ENCODE results near the gene CCNY.
"Not testable (repeated sequence)": the region's sequence is repeated elsewhere in the genome, so short reads cannot be mapped to it uniquely, and the experiment has no call there.

The CCNY gene

DNA sequence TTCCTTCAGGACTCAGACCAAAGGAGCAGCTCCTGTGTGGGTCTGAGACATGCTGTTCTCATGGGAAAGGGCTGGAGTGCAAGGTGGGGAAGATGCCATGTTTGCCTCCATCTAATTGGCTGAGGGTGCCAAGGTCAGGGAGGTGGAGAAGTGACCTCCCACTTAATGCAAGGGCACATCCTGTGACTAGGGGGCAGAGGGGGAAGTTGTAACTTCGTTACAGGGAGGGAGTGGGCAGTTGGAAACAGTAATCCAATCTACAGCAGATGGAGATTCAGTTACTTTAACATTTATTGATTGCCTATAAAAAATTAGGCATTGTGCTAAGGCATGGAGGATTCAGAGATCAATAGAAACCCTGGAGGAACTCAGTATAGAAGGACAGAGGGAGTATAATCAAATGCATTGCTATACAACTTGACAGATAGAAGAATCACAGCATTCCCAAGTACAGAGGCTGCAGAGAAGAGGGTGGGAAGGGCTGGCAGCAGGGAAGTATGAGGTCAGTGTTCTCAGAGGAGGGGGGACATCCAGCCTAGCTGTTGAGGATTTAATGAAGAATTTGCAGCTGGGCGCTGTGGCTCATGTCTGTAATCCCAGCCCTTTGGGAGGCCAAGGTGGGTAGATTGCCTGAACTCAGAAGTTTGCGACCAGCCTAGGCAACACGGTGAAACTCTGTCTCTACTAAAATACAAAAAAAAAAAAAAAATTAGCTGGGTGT, 75.9 kb downstream of the CCNY start:
- no peak for FAIRE-seq

DNA sequence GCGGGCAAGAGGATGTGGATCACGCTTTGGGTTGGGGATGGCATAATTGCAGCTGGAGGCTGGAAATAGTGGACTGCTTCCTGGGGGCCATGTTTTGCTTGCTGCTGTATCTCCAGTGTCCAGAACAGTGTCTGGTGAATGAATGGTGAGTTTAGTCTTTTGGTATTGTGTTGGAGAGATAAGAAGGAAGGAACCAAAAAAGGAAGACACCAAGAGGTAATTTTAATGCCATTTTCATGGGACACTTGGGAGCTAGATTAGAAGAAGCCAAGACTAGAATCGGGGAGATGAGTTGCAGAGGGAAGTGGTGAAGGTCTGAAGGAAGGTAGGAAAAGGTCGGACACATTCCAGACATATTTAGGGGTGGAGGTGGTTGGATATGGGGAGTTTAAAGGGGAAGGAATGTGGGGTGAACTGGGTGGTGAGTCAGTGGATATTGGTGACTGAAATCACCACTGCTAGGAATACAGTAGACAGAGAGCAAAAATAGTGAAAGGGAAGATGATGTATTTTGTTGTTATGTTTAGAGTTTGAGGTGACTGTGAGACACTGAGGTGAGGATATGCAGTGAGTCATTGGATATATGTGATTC, 76.7 kb downstream of the CCNY start:
- no peak for FAIRE-seq

DNA sequence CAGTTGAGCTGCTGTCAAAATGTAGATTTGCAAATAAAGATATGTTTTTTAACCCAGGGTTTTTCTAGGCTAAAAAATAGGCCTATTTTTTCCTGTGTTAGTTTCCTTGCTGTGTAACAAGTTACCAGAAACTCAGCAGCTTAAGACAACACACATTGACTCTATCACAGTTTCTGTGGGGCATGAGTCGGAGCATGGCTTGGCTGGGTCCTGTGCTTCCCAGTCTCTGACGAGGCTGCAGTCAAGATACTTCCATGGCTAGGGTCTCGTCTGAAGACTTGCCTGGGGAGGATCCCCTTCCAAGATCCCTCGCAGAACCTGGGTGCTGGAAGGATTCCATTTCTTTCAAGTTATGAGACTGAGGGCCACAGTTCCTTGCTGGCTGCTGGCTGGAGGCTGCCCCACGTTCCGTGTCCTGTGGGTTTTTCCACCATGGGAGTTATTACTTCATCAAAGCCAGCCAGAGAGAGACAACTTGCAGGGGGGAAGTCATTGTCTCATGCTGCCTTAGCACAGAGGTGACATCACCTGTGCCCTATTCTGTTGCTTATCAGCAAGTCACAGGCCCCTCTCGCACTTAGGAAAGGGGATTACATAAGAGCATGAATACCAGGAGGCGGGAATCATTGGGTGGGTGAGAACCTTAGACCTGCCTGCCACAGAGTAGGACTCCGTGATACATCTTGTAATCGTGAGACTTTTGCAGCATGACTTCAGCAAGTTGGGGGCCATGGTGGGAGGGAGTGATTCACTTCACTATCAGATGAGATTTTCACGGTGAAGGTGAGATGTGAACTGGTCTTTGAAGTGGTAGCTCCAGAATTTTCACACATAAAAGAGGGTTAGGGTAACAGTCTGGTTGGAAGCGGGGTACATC, 77.9 kb downstream of the CCNY start:
- no peak for FAIRE-seq

DNA sequence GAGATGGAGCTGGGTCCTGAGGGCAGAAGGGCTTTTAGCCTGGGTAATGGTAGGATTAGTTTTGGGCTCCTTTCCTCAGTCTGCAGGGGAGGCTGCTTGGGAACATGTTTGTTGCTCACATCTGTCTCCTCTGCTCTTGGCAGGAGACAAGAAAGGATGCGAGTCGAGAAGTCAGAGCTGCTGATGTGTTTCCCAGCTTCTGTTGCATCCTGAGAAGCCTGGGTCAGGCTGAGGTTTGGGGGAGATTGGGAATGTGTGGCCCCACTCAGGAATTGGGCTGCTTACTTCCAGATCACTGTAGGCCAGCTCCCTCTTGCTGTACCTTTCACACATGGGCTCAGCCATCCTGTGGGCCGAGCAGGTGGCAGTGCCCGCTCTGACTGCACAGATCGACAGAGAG, 79.2 kb downstream of the CCNY start:
- FAIRE-seq = no peak

DNA sequence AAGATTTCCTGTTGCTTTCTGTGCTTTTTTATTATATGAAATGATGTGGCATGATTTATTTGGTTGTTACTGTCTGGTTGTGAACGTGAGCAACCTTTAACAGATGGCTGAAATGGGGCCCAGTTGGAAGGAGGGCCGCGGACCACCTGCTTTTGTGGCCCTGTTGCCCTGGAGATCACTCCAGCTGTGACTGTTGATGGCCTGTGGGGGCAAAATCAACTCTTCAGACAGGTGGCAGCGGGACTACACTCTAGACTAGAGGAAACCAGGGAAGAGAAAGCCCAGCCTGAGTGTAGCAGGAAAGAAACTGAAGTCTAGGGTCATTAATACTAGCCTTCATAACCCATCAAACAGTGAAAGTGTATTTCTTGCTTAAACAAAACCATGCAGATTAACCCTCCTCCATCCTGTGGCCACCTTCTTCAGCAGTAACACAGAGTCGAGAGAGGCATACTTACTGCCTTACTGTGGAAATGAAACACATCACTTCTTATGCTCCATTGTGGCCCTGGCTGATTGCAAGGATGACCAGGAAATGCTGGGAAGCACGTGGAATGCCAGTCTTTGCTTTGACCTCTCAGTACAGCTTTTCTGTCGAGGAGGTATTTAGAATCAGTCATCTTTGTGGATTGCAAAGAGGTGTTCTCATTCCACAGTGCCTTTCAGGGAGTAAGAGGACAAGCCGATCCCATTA, 80.5 kb downstream of the CCNY start:
- FAIRE-seq = no peak

DNA sequence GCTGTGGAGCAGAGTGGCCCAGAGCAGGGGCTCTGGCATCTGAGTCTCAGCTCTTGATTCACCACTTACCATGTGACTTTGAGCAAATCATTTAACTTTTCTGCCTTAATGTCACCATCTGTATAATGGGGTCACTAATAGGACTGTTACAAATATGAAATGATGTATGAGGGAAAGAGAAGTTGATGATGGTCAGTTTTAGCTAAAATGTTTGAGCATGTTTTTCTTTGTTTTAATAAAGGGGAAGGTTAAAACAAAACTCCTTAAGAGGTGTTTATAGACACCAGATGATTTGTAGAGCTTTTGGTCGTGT, 81.0 kb downstream of the CCNY start:
- FAIRE-seq = no peak

DNA sequence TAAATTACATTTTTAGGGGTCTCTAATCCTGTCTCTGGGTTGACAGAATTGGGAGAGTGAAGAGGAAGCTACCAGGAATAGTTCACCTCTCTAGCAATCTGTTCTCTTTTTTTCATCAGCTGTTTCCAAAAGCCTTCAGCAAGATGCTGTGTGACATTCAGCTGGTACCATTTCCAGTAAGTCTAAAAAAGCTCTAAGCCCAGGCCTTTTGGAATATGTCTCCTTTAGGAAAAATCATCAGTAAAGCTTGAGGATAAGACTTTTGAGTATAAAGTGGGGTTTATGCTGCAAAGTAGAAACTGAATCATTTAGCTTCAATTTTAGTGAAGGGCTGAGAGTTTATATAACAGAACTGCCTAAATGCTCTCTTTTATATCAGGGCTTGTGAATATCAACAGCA, 81.5 kb downstream of the CCNY start:
- FAIRE-seq = no peak

DNA sequence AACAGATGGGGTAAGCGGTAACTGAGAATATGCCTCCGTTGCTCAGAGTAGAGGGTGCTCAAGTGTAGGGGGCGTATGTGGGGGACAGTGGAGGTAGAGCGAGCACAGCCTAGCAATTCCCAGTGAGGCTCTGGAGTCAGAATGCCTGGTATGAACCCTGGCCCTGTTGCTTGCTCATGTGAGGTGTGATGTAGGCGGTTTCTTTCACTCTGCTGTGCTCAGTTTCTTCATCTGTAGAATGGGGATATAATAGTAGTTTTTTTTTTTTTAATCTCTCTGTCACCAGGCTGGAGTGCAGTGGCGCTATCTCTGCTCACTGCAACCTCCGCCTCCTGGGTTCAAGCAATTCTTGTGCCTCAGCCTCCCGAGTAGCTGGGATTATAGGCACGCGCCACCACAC, 82.3 kb downstream of the CCNY start:
- FAIRE-seq = not testable (repeated sequence)

DNA sequence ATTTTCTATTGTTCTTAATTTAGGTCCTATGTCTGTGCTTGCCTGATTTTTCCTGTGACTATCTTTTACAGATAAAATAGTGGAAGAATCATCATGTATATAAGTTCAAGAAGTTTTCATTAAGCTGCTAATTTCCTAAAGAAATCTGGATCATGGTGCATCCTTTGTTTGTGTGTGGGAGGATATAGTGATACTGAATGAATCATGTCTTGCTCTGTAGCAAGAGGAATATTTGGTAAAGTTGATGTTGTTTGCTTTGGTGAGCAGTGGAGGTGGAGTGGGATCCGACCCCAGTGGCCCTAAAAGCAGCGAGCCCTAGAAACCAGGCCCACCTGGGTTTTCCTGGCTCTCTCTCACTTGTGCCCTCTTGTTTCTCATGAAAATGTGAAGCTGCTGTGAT, 83.7 kb downstream of the CCNY start:
- FAIRE-seq = no peak

DNA sequence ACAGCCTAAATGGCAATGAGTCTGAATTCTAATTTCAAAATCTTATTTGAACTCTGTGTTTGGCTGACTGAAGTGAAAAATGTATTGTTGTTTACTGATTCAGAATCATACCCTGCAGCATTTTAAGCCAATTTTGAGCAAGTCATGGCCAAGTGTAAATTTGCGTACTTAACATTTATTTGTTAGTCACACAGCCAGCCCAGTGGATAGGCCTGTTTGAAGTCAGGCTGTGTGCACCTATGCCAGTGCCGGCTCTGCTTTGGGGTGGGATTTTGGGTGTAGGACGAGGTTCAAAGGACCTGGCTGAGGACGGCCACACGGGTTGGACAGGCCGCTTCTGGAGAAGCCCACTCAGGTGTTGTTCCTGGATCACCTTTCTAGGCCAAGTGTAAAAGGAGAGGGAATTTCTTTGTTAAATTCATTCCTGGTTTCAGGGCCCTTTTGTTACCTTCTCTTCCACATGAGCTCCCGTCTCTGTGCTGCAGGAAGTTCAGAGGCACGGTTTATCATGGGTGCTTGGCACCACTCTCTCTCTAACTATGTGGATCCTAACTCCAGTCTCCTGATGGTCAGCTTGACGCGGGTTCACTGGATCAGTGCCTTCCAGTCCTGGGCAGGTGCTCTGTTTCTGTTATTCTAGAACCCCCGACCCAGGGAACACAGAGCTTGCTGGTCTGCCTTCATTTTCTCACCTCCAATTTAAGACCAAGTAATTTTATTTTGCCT, 84.7 kb downstream of the CCNY start:
- FAIRE-seq = no peak

DNA sequence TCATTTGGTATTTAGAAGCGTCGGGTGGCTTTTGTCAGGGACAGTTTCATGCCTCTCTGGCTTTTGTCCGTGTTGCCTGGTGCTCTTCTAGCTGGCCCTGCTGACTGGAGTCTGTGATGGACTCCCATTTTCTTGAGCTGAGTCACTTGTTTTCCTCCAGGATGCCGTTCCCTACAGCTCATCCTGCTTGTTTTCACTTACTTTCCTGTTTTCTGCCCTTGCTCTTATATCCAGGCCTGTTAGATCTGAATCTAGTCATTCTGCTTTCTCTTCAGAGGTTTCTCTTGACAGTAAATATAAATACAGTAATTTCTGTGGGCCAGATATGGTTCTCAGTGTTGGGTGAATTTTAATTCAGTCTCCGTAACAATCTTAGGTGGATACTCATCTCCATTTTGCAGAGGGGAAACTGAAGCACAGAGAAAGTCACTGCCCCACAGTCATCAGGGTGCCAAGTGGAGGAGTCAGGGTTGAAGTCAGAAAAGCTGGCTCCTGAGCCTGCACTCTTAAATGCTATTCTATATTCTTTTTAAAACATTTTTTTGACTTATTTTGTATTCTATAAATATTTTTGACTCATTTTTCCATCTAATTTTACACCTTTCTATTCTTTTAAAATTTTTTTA, 85.4 kb downstream of the CCNY start:
- no peak for FAIRE-seq

DNA sequence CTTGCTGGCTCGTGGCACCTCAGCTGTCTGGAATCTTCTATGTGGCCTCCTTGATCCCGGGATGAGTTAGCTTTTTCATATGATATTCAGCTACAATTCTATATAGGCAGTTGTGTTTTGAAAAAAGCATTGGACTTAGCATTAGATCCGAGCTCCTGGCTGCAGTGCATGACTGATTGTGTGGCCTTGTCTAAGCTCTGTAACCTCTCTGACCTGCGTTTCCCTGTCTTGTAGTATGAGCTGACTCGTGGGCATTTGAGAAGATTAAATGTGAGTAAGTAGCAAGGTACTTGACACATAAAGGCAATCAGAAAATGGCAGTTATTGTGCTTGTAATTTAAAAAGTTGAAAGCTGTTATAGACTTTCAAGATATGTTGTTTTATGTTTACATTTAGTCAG, 85.9 kb downstream of the CCNY start:
- FAIRE-seq = no peak

DNA sequence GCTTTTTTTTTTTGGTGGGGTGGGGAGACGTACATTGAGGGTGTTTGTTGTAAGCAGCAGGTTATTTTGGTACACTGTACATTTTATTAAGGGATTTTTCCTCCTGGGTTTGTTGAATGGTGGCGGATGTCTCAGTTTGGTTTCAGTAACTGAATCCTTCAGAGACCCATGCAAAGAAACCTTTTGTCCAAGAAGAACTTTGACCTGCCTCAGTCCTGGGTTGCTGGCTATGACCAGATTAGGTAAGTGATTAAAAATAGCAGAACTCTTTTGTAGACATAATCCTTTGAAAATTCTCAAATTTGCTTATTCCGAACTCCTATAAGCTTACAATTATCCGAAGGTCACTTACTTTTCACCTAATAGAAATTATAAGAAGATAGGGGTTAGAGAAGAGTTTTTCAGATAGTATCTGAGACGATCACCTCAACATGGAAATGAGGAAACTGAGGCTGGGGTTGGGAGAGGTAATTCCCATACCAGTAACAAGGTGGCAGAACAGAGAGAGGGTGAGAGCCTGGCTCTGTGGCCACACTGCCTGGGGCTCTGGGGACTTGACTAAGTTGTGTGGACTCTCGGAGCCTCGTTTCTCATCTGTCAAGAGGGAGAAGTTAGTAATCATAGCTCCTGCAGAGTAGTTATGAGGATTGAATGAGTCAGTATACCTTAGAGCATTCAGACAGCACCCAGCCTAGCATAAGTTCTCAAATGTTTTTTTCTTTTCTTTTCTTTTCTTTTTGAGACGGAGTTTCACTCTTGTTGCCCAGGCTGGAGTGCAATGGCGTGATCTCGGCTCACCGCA, 87.4 kb downstream of the CCNY start:
- FAIRE-seq = no peak

DNA sequence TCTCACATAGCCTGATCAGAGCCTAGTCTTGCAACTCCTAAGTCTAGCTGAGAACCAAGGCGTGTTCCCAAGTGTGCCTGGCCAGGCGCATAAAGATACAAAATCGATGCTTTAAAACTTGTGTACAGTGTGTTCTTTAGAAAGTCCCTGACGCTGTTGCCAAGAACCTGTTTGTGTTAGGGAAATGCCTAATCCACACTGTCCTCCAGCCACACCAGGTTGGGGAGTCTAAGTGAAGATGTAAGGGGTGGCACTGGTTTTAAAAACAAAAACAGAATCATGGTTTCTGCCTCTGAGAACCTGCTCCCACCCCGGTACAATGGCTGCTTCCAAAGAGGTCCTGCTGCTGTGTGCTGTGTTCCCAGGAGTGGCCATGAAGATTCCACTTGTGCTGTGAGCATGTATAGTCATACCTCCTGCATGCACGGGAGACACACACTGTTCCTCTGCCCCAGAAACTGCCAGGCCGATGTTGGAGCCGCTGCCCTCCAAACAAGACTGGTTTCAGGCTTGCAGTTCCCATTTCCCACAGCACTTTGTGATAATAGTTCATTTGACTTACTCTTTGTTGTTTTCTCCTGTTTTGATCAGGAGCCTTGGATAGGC, 88.5 kb downstream of the CCNY start:
- FAIRE-seq = no peak

DNA sequence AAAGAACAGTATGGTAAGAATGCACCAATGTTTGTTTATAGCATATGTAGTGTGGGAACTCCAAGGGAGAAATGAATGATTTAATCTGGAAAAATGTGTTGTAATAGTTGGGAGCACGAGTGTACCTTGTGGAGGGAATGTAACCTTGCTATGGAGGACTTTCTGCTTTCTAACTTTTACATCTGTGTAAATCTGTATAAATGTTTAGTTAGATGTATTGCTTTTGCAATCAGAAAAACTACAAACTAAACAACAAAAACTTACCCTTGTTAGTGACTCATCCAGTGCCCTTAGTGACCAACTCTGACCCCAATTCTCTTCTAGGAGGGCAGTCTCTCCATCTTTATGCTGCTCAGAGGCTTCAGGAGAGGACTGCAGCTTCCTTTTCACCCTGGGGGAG, 89.3 kb downstream of the CCNY start:
- no peak for FAIRE-seq

DNA sequence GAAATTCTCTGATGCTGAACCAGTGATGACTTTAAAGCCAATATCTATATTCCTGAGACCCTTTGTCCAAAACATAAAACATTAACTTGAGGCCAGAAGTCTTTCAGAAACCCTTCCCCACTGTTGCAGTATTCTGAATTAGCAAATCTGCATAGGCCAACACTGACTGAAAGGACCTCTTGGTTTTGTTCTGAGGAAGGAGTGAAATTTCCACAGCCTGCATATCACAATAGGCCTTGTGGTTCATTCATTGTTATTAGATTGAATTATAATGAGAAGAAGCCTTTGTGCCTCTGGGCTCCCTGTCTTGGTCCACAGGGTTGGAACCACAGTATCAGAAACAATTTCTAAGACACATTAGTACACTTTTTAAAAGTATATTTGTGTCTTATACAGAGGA, 90.3 kb downstream of the CCNY start:
- FAIRE-seq = no peak

DNA sequence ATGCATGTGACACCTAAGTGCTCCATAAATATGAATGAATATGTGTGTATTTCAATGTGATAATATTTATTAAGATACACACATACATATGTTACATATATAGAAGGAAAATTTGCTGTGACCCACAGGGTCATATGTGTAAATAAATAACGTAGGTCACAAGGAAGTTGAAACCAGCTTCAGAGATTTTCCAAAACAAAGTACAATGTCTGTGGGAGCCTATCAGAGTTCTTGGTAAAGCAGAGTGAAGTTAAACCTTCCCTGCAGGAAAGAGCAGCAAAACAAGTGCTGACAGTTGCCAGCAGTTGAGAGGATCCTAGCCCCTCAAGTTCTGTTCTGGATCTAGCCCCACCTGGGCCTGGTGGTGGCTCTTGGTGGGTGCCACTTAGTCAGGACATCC, 91.2 kb downstream of the CCNY start:
- no peak for FAIRE-seq

DNA sequence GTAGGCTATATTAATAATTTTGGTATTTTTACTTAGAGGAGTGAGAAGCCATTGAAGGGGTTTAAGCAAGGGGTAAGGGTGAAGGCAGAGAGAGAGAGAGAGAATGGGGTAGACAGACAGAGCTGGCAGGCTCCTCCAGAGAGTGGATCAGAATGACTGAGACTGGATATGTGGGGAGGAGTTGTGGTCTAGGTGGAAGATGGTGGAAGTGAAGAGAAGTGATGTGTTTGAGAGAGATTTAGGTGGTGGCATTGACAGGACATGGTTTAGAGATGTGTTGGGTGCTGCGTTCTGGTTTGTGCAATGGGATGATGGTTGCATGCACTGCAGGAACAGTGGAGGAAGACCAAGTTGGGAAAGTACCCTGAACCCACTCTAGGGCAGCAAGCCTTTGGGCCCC, 92.2 kb downstream of the CCNY start:
- no peak for FAIRE-seq

DNA sequence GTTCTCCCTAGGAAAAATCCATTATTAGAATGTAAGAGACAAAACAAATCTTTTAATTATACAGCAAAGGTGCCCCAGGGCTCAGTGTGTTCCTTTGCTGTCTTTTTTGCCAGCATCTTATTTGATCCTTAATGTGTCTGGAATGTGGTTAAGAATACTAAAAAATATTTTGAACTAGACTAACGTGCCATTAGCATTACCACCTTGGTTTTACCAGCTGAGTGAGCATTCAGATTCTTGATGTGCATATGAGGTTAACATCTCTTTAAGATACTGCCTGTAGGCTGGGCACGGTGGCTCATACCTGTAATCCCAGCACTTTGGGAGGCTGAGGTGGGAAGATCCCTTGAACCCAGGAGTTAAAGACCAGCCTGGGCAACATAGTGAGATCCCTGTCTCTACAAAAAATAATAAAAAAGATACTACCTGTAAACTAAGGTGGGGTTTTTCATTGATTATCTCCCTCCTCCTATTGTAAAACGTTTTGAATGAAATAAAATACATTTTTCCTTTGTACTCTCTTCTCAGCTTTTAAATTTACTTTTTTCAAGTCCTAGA, 96.6 kb downstream of the CCNY start:
- FAIRE-seq = no peak

DNA sequence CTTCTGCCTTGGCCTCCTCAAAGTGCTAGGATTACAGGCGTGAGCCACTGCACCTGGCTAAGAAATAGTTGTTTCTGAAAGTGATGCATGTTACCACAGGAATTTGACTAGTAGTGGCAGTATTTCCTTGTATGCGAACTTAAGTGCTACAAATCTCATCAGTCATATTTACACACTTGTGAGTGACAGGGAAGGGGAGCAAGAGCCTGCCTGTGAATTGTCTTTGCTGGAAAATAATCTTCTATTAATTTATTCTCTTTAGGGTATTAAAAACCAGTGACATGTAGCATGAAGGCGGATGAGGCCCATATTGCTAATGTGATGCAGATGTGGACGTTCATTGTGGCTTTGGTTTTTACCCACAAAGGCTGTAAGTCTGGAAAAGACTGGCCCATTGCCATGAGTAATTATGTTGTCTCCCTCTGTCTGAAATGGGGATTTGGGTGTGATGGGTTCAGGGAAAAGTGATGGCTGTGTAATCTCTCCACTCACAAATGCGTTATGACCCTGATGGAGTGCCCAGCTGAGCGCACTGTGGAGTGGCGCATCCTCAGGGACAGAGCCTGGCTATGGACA, 97.6 kb downstream of the CCNY start:
- no peak for FAIRE-seq

All from islet of Langerhans (tissue), 1 donor.